ENCODE data around the gene PRDM2. TPM values are rescaled to one million over a fixed set of nuclear protein-coding genes. Genes with fewer than 3 reads are reported as not detected.

PRDM2 gene
- total RNA-seq, 4 donors from 2014 or later = 54.4 to 99.1 (median 63.1) TPM

- H3K27ac ChIP-seq = no peak overlapping the region
- no peak overlapping the region for H3K4me3 ChIP-seq
- DNase-seq (ENCODE audit: low spot score in 2 of 2) = no peak
- no peaks in the 10 kb centered on the region for H3K36me3 ChIP-seq
- H3K27me3 ChIP-seq = no peaks in the 10 kb centered on the region
- peaks cover 5% of the 10 kb centered on the region for H3K4me1 ChIP-seq
- H3K9me3 ChIP-seq = no peaks in the 10 kb centered on the region
- 50% methylated on average over 7 of the region's 7 CpGs for WGBS
- TF ChIP-seq CTCF (IDR thresholded peaks at IDR 0.05) (peak in 1 of 2 donors; percentile 17), POLR2A (IDR thresholded peaks at IDR 0.05) (no peak)
These were observed 107.2 kb downstream of the PRDM2 start for GRCh38 chr1:13807209-13807608.

GRCh38 chr1:13808729-13809131 is 108.7 kb downstream of the PRDM2 start:
- Histone ChIP-seq H3K27ac (no peak overlapping the region), H3K36me3 (no peaks in the 10 kb centered on the region), H3K27me3 (no peaks in the 10 kb centered on the region), H3K9me3 (no peaks in the 10 kb centered on the region), H3K4me3 (no peak overlapping the region), H3K4me1 (peaks cover 6% of the 10 kb centered on the region)
- no peak for TF ChIP-seq POLR2A (IDR thresholded peaks at IDR 0.05)
- 74% methylated on average over 7 of the region's 7 CpGs for WGBS
- DNase-seq (ENCODE audit: low spot score in 2 of 2) = peak in 1 of 2 donors; percentile 60

GRCh38 chr1:13809461-13810159 is 109.6 kb downstream of the PRDM2 start:
- WGBS = 67% methylated on average over 15 of the region's 15 CpGs
- H3K4me3 ChIP-seq = no peak overlapping the region

GRCh38 chr1:13812456-13813397 is 112.7 kb downstream of the PRDM2 start:
- H3K27ac ChIP-seq = no peak overlapping the region
- TF ChIP-seq POLR2AphosphoS5 (IDR thresholded peaks at IDR 0.05) (no peak), POLR2A (IDR thresholded peaks at IDR 0.05) (no peak), CTCF (IDR thresholded peaks at IDR 0.05) (no peak), EP300 (IDR thresholded peaks at IDR 0.05) (no peak)
- H3K9me3 ChIP-seq = no peaks in the 10 kb centered on the region
- no peaks in the 10 kb centered on the region for H3K36me3 ChIP-seq
- peaks cover 6% of the 10 kb centered on the region for H3K4me1 ChIP-seq
- H3K4me3 ChIP-seq = no peak overlapping the region
- H3K27me3 ChIP-seq = no peaks in the 10 kb centered on the region
- 86% methylated on average over 18 of the region's 20 CpGs for WGBS
- DNase-seq (ENCODE audit: low spot score in 2 of 2) = no peak

More at GRCh38 chr1:13809461-13810159, 109.6 kb downstream of the PRDM2 start:
- Histone ChIP-seq H3K9me3 (no peaks in the 10 kb centered on the region), H3K27me3 (no peaks in the 10 kb centered on the region), H3K27ac (no peak overlapping the region), H3K36me3 (no peaks in the 10 kb centered on the region), H3K4me1 (peaks cover 6% of the 10 kb centered on the region)
- TF ChIP-seq POLR2AphosphoS5 (IDR thresholded peaks at IDR 0.05) (no peak), CTCF (IDR thresholded peaks at IDR 0.05) (no peak), EP300 (IDR thresholded peaks at IDR 0.05) (no peak), POLR2A (IDR thresholded peaks at IDR 0.05) (no peak)
- DNase-seq (ENCODE audit: low spot score in 2 of 2) = no peak

GRCh38 chr1:13813398-13814012 is 113.5 kb downstream of the PRDM2 start:
- WGBS = 67% methylated on average over 17 of the region's 17 CpGs
- DNase-seq (ENCODE audit: low spot score in 2 of 2) = no peak

More at GRCh38 chr1:13813398-13814012, 113.5 kb downstream of the PRDM2 start:
- Histone ChIP-seq H3K9me3 (no peaks in the 10 kb centered on the region), H3K36me3 (no peaks in the 10 kb centered on the region), H3K27ac (no peak overlapping the region), H3K27me3 (no peaks in the 10 kb centered on the region), H3K4me3 (no peak overlapping the region), H3K4me1 (peaks cover 6% of the 10 kb centered on the region)
- TF ChIP-seq POLR2A (IDR thresholded peaks at IDR 0.05) = no peak
- TF ChIP-seq CTCF (IDR thresholded peaks at IDR 0.05) = peak; percentile 7 to 40

Measured in suprapubic skin (tissue), 4 donors.